IMR-90 (cell line): ENCODE measurements around the gene ERMARD. TPM values are rescaled to one million over a fixed set of nuclear protein-coding genes. Genes with fewer than 3 reads are reported as not detected.

Experiments used
- ATAC-seq: fragments of 200-7000 bp; cut with Tn5 transposase; 2 replicates; pipeline ENCODE4 v1.9.1; 2020; ENCODE audit warnings: low read depth, mild to moderate bottlenecking, moderate library complexity
- BruUV-seq: library from RNA; stranded (reverse); fragments of 400-500 nt; replicated peaks from 2 replicates; lab custom pipeline; 2021; lab: Mats Ljungman, UMichigan
- CTCF ChIA-PET: fragments of 300-600 bp; formaldehyde crosslinking; extraction: SDS; loops from one replicate; lab custom pipeline; 2021; ENCODE audit warnings: antibody characterized with exemption; lab: Yijun Ruan, JAX
- POLR2A ChIA-PET: fragments of 300-600 bp; sonication (Branson Sonifier 250); formaldehyde crosslinking; loops from one replicate; lab custom pipeline; 2022; ENCODE audit warnings: antibody characterized with exemption; ENCODE audit not compliant: unreplicated experiment; lab: Charles Lee
- DNase-seq: peaks from one replicate; pipeline ENCODE4 v3.0.0; 2013
- H2AFZ ChIP-seq: replicated peaks from 2 replicates; pipeline ENCODE3; 2013; ENCODE audit warnings: low read length, mild to moderate bottlenecking; ENCODE audit not compliant: poor library complexity
- H2AK5ac ChIP-seq: 2 replicates; pipeline ENCODE4 v1.6.1; 2013; ENCODE audit warnings: low read depth, low read length, inconsistent platforms
- H2AK9ac ChIP-seq: replicated peaks from 2 replicates; pipeline ENCODE3; 2013; ENCODE audit warnings: mild to moderate bottlenecking, low read depth, low read length, moderate library complexity; ENCODE audit not compliant: poor library complexity
- H2BK120ac ChIP-seq: 2 replicates; pipeline ENCODE4 v1.6.1; 2013; ENCODE audit warnings: low read depth, low read length, inconsistent platforms
- H2BK15ac ChIP-seq: 3 replicates; pipeline ENCODE4 v1.6.1; 2013; ENCODE audit warnings: low read depth, low read length, inconsistent platforms
- H2BK20ac ChIP-seq: 2 replicates; pipeline ENCODE4 v1.6.1; 2013; ENCODE audit warnings: low read depth, mild to moderate bottlenecking, inconsistent platforms, low read length, moderate library complexity
- H2BK5ac ChIP-seq: 2 replicates; pipeline ENCODE4 v1.6.1; 2013; ENCODE audit warnings: mild to moderate bottlenecking, low read depth, low read length, inconsistent platforms; ENCODE audit not compliant: poor library complexity, severe bottlenecking
- H3K14ac ChIP-seq: replicated peaks from 2 replicates; pipeline ENCODE4 v1.6.1; 2013; ENCODE audit warnings: low read depth, low read length, inconsistent platforms
- H3K18ac ChIP-seq: 2 replicates; pipeline ENCODE4 v1.6.1; 2013; ENCODE audit warnings: low read depth, low read length, control low read depth
- H3K23ac ChIP-seq: 2 replicates; pipeline ENCODE4 v1.6.1; 2013; ENCODE audit warnings: low read depth, low read length, inconsistent platforms
- H3K27ac ChIP-seq: 2 replicates; pipeline ENCODE4 v1.5.1; 2013; ENCODE audit warnings: mild to moderate bottlenecking, control low read depth, low read length; ENCODE audit not compliant: insufficient read depth
- H3K27me3 ChIP-seq: 2 replicates; pipeline ENCODE4 v1.6.1; 2013; ENCODE audit warnings: low read length; ENCODE audit not compliant: control insufficient read depth, insufficient read depth
- H3K36me3 ChIP-seq: 2 replicates; pipeline ENCODE4 v1.6.1; 2013; ENCODE audit warnings: low read length, mixed read lengths; ENCODE audit not compliant: control insufficient read depth, insufficient read depth
- H3K4ac ChIP-seq: 2 replicates; pipeline ENCODE4 v1.6.1; 2013; ENCODE audit warnings: low read depth, low read length, inconsistent platforms
- H3K4me1 ChIP-seq: 2 replicates; pipeline ENCODE4 v1.6.1; 2013; ENCODE audit warnings: low read length, mixed read lengths; ENCODE audit not compliant: control insufficient read depth, insufficient read depth
- H3K4me2 ChIP-seq: 2 replicates; pipeline ENCODE4 v1.6.1; 2013; ENCODE audit warnings: low read depth, mild to moderate bottlenecking, control low read depth, low read length, moderate library complexity
- H3K4me3 ChIP-seq: 2 replicates; pipeline ENCODE4 v1.5.1; 2013; ENCODE audit warnings: low read depth, mild to moderate bottlenecking, control low read depth, low read length, moderate library complexity; ENCODE audit not compliant: insufficient read depth
- H3K56ac ChIP-seq: 2 replicates; pipeline ENCODE4 v1.6.1; 2013; ENCODE audit warnings: low read length, inconsistent platforms; ENCODE audit not compliant: insufficient read depth; ENCODE audit errors: extremely low read depth
- H3K79me1 ChIP-seq, 2 experiments: 2 replicates each; pipeline ENCODE4 v1.6.1; 2013; ENCODE audit warnings: low read length in 2 of 2, inconsistent platforms in 1 of 2, low read depth in 1 of 2
- H3K9ac ChIP-seq: 2 replicates; pipeline ENCODE4 v1.6.1; 2013; ENCODE audit warnings: low read depth, low read length, control low read depth
- H3K9me1 ChIP-seq: 2 replicates; pipeline ENCODE4 v1.6.1; 2013; ENCODE audit warnings: low read length, inconsistent platforms; ENCODE audit not compliant: insufficient read depth
- H3K9me3 ChIP-seq: 2 replicates; pipeline ENCODE4 v1.6.1; 2013; ENCODE audit warnings: low read length; ENCODE audit not compliant: control insufficient read depth, insufficient read depth
- H4K20me1 ChIP-seq: 2 replicates; pipeline ENCODE4 v1.6.1; 2013; ENCODE audit warnings: low read length, inconsistent platforms; ENCODE audit not compliant: insufficient read depth
- H4K5ac ChIP-seq: 2 replicates; pipeline ENCODE4 v1.6.1; 2013; ENCODE audit warnings: mild to moderate bottlenecking, low read depth, low read length, control low read depth
- H4K8ac ChIP-seq, 2 experiments: 2 replicates each; pipeline ENCODE4 v1.6.1; 2013; ENCODE audit warnings: low read depth in 2 of 2, low read length in 2 of 2, control low read depth in 1 of 2, inconsistent platforms in 1 of 2
- H4K91ac ChIP-seq: 2 replicates; pipeline ENCODE4 v1.6.1; 2013; ENCODE audit warnings: low read depth, low read length, inconsistent platforms; ENCODE audit not compliant: insufficient read depth
- CEBPB ChIP-seq: IDR thresholded peaks from 2 replicates; pipeline ENCODE4 v1.6.1; 2012; ENCODE audit warnings: low read depth, low read length, improper control_type of control experiment
- CHD1 ChIP-seq: IDR thresholded peaks from 2 replicates; pipeline ENCODE4 v1.6.1; 2012; ENCODE audit warnings: low read depth, low read length, improper control_type of control experiment
- NFE2L2 ChIP-seq: fragments of 150-350 bp; IDR thresholded peaks from 2 replicates; pipeline ENCODE4 v1.6.1; 2016; ENCODE audit warnings: low read depth, mild to moderate bottlenecking, low read length
- POLR2A ChIP-seq: IDR thresholded peaks from 2 replicates; pipeline ENCODE4 v1.6.1; 2012; ENCODE audit warnings: mild to moderate bottlenecking, low read depth, low read length
- RCOR1 ChIP-seq: IDR thresholded peaks from 2 replicates; pipeline ENCODE4 v1.6.1; 2012; ENCODE audit warnings: mild to moderate bottlenecking, low read length, improper control_type of control experiment; ENCODE audit not compliant: insufficient replicate concordance
- RFX5 ChIP-seq: IDR thresholded peaks from 2 replicates; pipeline ENCODE4 v1.8.0; 2012; ENCODE audit warnings: low read depth, mild to moderate bottlenecking, low read length, moderate library complexity
- WGBS, 2 experiments: methylation state at CpG; one replicate each; pipeline versions ENCODE4 v1.1.5 to v1.1.7; 2013; ENCODE audit warnings: missing lambda C conversion rate in 2 of 2; ENCODE audit not compliant: insufficient read length in 1 of 2; ENCODE audit errors: extremely low coverage in 2 of 2; 5-methylcytosine and 5-hydroxymethylcytosine counted together
- dilution Hi-C: fragments of 300-500 bp; cut with HindIII; formaldehyde crosslinking; loops from one replicate; pipeline ENCODE4 v1.14.3; 2018; ENCODE audit warnings: low sequenced_read_pairs; ENCODE audit not compliant: unreplicated experiment
- in situ Hi-C: fragments of 300-500 bp; cut with MboI; formaldehyde crosslinking; loops from 3 replicates; pipeline ENCODE4 v1.14.3; 2019; ENCODE audit warnings: low sequenced_read_pairs, inconsistent platforms, mixed read lengths
- intact Hi-C: fragments of 100-400 bp; cut with micrococcal nuclease; formaldehyde crosslinking; loops from 2 replicates; pipeline ENCODE4 v1.10.0; 2022
- polyA plus RNA-seq, 3 experiments: library from polyadenylated mRNA; depleted of rRNA; stranded (reverse); fragments of >200 nt; gene quantifications; 2 replicates each; pipeline ENCODE4 v1.2.3, GENCODE V29; 2012; ENCODE audit warnings: low replicate concordance in 1 of 3
- total RNA-seq: library from RNA; depleted of rRNA; stranded (reverse); fragments of >200 nt; gene quantifications from 2 replicates; pipeline ENCODE4 v1.2.3, GENCODE V29; 2012
- TF ChIP-seq, protein P1 (sequence below): conservative IDR thresholded peaks from 2 replicates; pipeline ENCODE4 v1.5.1; 2012; ENCODE audit warnings: mild to moderate bottlenecking, low read depth, low read length, improper control_type of control experiment
- TF ChIP-seq, protein P2 (sequence below): fragments of 150-350 bp; IDR thresholded peaks from 2 replicates; pipeline ENCODE4 v1.6.1; 2016; ENCODE audit warnings: low read depth, mild to moderate bottlenecking, low read length, moderate library complexity, borderline replicate concordance
- TF ChIP-seq, protein P3 (sequence below): fragments of 150-350 bp; IDR thresholded peaks from 2 replicates; pipeline ENCODE4 v1.6.1; 2017; ENCODE audit warnings: mild to moderate bottlenecking, antibody characterized with exemption, low read length, low read depth

Gene ERMARD
- total and polyA plus RNA-seq, 2 of the 4 experiments (the other 2 are of a cell fraction), result 15.1 to 25.4 TPM

DNA sequence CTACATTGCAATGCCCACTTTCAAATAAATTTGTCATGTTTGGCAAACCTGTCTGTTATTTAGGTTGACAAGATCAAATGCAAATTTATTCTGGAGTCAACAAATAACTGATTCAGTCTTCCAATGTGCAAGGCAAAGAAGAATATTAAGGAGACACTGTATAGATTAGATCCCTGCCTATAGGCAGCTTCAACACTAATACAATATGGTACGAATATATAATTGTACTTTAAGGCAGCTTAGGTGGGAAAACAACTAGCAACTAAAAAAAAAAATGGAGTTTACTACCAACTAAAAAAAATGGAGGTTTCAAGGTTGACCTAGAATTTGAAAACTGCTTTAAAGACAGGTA lies 25.4 kb upstream of the ERMARD start:
- peaks cover 5 to 16% of the 10 kb centered on the region in 2 experiments; a peak in 3 of 4 replicates for H3K79me1 ChIP-seq
- H2AK5ac ChIP-seq, result no peak overlapping the region
- no peak overlapping the region for H2AFZ ChIP-seq
- H3K27ac ChIP-seq, result no peak overlapping the region
- peaks cover 2% of the 10 kb centered on the region; the same call in 1 of the 2 replicates for H3K9me1 ChIP-seq
- H4K8ac ChIP-seq, result no peak overlapping the region
- no peak overlapping the region for H3K4me2 ChIP-seq
- H3K9ac ChIP-seq, result no peak overlapping the region
- ATAC-seq, result no peak
- no peaks in the 10 kb centered on the region for H3K9me3 ChIP-seq
- H3K4ac ChIP-seq, result no peak overlapping the region
- BruUV-seq, result no TSS peak
- H2BK120ac ChIP-seq, result no peak overlapping the region
- H3K14ac ChIP-seq, result no peak overlapping the region
- TF ChIP-seq CHD1, result no peak
- TF ChIP-seq POLR2A, result no peak
- TF ChIP-seq, protein P1, sequence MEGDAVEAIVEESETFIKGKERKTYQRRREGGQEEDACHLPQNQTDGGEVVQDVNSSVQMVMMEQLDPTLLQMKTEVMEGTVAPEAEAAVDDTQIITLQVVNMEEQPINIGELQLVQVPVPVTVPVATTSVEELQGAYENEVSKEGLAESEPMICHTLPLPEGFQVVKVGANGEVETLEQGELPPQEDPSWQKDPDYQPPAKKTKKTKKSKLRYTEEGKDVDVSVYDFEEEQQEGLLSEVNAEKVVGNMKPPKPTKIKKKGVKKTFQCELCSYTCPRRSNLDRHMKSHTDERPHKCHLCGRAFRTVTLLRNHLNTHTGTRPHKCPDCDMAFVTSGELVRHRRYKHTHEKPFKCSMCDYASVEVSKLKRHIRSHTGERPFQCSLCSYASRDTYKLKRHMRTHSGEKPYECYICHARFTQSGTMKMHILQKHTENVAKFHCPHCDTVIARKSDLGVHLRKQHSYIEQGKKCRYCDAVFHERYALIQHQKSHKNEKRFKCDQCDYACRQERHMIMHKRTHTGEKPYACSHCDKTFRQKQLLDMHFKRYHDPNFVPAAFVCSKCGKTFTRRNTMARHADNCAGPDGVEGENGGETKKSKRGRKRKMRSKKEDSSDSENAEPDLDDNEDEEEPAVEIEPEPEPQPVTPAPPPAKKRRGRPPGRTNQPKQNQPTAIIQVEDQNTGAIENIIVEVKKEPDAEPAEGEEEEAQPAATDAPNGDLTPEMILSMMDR, result no peak
- TF ChIP-seq, protein P2, sequence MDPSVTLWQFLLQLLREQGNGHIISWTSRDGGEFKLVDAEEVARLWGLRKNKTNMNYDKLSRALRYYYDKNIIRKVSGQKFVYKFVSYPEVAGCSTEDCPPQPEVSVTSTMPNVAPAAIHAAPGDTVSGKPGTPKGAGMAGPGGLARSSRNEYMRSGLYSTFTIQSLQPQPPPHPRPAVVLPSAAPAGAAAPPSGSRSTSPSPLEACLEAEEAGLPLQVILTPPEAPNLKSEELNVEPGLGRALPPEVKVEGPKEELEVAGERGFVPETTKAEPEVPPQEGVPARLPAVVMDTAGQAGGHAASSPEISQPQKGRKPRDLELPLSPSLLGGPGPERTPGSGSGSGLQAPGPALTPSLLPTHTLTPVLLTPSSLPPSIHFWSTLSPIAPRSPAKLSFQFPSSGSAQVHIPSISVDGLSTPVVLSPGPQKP, result no peak
- TF ChIP-seq NFE2L2, result no peak
- TF ChIP-seq RFX5, result no peak
- no peak for TF ChIP-seq RCOR1
- TF ChIP-seq, protein P3, sequence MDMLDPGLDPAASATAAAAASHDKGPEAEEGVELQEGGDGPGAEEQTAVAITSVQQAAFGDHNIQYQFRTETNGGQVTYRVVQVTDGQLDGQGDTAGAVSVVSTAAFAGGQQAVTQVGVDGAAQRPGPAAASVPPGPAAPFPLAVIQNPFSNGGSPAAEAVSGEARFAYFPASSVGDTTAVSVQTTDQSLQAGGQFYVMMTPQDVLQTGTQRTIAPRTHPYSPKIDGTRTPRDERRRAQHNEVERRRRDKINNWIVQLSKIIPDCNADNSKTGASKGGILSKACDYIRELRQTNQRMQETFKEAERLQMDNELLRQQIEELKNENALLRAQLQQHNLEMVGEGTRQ, result no peak
- TF ChIP-seq CEBPB, result no peak
- H3K56ac ChIP-seq, result no peak overlapping the region
- H2BK15ac ChIP-seq, result no peak overlapping the region
- H2BK5ac ChIP-seq, result no peak overlapping the region
- H4K5ac ChIP-seq, result no peak overlapping the region
- H3K23ac ChIP-seq, result no peak overlapping the region
- dilution Hi-C loops, result no loop called here
- no CpG with 5 or more reads among the region's 1 CpG for WGBS, 2 experiments
- POLR2A ChIA-PET, result no interaction called here
- H2AK9ac ChIP-seq, result no peak overlapping the region
- H2BK20ac ChIP-seq, result no peak overlapping the region
- H3K36me3 ChIP-seq, result no peaks in the 10 kb centered on the region
- intact Hi-C loops, result no loop called here
- no peak overlapping the region for H3K4me3 ChIP-seq
- in situ Hi-C loops, result no loop called here
- peaks cover 4% of the 10 kb centered on the region; the same call in 1 of the 2 replicates for H3K4me1 ChIP-seq
- no peaks in the 10 kb centered on the region for H3K27me3 ChIP-seq
- H4K91ac ChIP-seq, result no peak overlapping the region
- no peak for DNase-seq
- CTCF ChIA-PET, result no interaction called here
- peaks cover 7% of the 10 kb centered on the region for H4K20me1 ChIP-seq
- H3K18ac ChIP-seq, result no peak overlapping the region
